GM19025 (cell line): ENCODE data around the gene RNF144A.

ENCODE experiments used
- ATAC-seq: cut with Tn5 transposase; IDR thresholded peaks from one replicate; pipeline ENCODE4 v1.9.1; 2021; ENCODE audit warnings: mild to moderate bottlenecking, low read depth, moderate library complexity; ENCODE audit not compliant: unreplicated experiment

Gene RNF144A

DNA sequence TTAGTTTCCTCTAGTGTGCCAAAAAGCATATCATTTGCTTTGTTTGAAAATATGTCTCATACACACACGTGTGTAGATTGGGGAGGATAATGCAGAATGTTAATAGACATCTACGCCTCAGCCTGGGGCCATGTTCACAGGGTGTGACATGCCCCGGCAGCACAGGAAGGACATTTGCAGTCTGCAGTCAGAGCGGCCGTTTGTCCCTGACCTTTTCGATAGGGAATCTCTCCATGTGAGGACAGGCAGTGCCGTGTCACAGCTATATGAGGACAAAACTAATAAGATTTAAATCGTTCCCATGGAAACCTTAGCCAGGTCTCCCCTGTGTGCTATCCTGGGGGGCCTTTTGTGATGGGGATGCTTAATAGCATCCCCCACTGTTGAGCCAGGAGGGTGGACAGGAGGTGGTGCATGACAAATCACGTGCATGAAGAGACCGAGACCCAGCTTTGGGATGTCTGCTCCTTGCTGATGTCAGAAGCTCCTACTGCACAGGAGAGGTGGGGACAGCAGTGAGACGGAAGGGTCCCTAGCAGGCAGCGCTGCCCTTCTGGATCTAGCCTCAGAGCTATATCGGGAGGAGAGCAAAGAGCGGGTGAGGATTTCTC lies 100.6 kb downstream of the RNF144A start:
- ATAC-seq = no peak

DNA sequence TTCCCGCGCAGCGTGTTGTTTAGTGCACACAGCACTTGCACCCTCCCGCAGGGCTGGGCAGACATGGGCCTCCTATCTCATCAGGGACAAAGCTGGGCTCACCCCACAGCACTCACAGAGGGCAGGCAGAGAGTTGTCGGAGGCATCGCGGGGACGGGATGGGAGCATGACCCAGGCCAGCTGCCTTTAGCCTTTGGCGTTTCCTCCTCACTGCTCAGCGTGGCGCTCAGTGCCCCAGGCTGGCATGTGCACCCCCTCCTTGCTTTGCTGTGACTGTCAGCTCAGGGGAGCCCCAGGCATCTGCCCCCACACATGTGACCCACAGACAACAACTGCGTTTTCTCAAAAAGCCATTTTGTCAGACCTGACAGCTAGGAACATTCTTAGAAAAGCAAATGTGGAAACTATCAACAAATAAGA lies 101.1 kb downstream of the RNF144A start:
- no peak for ATAC-seq

DNA sequence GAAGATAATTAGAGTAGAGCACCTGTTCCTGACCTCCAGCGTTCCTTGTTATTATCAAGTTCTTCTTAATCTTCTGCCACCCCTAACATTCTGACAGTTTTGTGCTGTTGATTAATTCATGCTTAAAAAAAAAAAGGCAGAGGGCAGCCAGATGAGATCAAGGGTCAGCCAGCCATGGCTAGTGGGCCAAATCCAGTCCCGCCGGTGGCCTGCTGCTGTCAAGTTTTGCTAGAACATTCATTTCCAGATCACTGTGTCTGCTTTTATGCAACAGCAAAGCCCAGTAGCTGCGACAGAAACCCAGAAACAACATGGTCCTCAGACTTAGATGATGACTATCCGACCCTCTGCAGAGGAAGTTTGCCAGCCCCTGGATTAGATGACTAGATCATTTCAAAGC lies 101.6 kb downstream of the RNF144A start:
- ATAC-seq = no peak

DNA sequence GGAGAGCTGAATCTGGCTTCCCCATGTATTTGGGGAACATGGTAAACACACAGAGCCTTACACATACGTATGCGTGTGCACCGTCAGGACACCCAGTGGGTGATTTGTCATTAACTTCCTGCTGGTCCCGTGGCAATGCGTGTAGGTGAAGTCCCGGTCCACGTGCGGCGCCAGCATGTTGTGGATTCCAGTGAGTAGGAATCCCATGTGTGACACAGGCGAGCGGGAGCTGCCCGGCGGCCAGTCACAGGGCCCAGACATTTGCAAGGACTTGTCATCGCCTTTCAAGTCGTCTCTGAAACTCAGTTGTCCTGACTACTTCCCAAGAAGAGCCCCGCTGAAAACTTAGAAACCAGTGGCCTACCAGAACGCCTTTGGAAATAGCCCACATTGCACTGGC lies 102.0 kb downstream of the RNF144A start:
- ATAC-seq = no peak

DNA sequence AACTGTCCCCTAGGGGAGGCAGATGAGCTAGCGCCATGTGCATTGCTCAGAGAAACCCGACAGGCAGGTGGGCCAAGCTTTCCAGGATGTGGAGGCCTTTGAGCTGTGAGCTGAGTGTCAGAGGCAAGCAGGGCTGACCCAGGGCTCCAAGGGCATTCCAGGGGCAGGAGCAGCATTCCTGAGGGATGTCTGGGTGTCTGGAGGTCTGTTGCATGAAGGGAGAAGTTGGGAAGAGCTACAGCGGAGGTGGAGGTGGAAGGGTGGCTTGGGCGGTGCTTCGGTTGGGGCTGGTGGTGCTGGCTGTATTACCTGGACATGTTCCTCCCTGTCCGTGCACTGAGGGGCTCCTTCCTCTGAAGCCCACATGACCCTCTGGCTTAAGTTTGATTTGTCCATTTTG lies 102.8 kb downstream of the RNF144A start:
- ATAC-seq = no peak

DNA sequence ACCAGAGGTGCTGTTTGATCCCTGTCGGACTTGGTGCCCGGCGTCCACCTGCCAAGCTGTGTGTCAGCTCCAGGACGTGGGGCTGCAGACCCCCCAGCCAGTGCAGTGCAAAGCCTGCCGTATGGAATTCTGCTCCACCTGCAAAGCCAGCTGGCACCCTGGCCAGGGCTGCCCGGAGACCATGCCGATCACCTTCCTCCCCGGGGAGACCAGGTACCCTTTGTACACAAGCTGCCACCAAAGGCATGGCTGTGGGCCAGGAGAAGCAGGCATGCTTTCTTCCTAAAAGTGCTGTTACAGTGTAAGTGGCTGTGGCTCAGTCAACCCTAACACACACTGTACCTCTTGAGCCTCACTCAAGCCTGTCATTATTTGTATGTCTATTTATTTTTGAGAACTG lies 103.3 kb downstream of the RNF144A start:
- ATAC-seq = no peak

DNA sequence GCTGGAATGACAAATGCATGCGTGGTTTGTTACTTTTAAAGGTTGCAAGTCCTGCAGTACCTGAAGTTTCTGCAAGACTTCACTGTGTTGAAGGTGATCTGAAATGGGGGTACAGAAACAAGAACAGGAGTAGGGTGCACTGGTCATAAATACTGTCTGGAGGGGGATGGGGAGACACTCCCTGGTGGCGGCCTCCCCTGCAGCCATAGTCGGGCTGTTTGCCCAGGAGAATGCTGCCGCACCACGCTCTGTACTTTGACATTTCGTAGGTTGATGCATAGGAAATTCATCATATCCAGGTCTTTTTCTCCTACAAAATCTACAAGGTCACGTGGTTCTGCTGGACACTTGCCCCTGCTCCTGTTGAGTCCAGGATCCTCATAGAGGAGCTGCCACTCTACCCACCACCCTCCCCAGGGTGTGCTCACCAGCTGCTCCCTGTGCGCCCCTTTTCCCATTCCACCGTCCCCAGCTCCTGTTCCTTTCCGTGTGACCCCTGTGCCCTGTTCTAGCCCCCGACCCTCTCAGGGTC lies 103.8 kb downstream of the RNF144A start:
- no peak for ATAC-seq

DNA sequence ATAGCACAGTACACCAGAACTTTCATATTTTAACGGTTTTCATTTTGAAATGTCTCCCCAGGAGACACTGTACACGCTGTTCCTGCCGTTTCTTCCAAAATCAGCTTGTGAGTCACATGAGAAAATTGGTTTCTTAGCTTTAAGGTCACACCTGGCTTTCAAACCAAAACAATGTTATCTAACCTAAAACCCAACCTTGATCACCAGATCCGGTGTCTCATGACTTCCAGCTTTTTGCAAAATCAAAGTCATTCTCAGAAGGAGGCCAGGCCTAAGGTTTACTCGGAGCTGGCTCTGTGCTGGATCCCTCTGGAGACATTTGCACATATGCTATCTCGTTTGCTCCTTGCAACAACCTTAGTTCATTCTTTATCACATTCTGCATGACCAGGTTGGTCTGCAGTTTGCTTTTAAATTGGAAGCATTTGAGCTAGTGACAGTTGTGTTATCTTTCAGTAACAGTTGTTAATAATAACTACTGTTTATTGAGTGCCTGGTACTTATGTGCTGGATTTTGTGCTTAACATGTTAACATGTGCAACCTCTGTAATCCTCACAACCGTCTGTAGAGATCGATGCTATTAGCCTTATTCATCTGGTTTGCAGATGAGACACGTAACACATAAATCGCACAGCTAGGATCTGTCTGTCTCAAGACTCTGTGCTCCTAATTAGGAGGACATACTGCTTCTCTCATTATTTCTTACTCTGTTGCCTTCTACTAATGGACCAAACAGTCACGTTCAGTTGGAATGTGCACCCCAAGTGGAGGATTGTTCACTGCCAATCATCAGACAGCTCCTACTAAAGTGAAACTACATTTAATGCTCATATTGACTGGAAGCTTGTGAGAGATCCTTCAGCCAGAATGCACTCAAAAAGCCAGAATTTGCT lies 105.5 kb downstream of the RNF144A start:
- ATAC-seq = no peak

DNA sequence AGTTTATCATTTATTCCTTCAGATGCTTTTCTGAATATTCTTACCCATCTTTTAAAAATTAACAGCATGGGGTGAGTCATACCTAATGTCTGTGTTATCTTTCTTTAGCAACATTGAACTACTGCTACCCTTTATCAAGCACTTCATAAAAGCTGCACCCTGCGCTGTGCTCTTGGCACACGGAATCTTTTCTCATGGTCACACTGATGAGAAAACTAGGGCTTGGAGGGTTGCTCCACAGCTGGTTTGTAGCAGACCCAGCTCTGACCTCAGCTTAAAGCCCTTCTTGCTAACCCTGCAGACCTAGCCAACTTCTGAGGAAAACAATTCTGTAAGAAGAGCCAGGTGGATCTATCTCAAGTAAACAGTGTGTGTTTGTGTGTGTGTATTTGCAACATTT lies 106.3 kb downstream of the RNF144A start:
- no peak for ATAC-seq

DNA sequence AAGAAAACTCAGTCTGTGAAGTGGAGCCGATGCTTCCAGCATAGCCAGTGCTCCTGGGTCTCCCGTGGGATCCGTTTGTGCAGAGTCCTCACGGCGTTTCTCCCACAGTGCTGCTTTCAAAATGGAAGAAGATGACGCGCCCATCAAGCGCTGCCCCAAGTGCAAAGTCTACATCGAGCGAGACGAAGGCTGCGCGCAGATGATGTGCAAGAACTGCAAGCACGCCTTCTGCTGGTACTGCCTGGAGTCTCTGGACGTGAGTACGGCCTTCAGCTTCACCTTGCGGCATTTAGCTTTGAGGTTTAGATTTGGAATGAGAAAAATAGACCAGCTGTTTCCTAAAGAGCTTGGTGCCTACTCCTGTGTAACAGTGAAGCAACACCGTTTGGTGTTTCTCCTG lies 107.0 kb downstream of the RNF144A start:
- no peak for ATAC-seq

DNA sequence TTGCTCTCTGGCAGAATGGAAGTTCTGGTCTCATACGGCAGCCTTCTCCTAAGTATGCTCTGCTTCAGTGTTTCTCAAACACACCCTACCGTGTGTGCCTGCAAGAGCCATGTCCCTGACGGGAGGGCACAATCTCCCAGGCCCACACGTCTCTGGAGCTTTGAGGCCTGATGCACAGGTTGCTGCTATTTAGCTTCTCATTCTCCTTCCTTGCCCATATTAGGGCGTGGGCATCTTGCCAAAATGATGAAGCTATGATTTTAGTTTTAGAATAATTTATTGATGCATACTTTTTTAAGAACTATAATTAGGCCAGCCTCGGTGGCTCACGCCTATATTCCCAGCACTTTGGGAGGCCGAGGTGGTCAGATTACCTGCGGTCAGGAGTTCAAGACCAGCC lies 107.9 kb downstream of the RNF144A start:
- ATAC-seq = no peak

DNA sequence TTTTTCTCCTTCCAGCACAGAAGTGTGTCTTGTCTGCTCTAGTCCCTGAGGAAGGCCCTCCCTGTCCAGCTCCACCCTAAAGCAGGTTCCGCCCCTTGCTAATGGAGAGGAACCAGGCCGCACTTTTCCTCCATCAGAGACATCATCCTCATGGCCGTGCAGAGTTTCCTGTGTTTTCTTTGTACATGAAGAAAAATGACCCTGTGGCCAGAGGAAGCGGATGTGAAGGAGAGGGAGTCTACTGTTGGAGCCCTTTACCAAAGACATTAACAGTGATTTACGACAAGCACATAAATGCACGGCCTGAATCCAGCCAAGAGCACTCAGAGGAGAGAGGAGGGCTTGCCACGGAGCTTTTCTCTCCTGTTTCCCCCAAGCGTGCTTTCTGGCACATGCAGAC lies 109.5 kb downstream of the RNF144A start:
- no peak for ATAC-seq

DNA sequence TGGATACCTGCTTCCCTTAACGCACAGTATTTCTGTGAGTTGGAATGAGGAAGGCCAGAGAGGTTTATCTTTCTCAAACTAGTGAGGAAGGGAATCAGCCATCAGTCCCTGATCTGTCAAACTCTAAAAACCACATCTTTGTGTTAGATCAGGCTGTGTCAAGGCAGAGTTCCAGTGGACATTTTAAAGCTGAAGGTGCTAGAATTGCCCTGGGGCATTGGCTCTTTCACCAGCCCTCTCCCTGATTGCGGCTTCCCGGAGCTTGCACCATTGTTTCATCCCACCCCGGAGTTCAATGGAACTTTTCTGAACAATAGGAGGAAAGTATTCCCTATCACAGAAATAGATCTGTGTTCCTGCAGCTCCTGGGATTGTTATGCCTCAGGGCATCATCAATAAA lies 110.2 kb downstream of the RNF144A start:
- no peak for ATAC-seq

DNA sequence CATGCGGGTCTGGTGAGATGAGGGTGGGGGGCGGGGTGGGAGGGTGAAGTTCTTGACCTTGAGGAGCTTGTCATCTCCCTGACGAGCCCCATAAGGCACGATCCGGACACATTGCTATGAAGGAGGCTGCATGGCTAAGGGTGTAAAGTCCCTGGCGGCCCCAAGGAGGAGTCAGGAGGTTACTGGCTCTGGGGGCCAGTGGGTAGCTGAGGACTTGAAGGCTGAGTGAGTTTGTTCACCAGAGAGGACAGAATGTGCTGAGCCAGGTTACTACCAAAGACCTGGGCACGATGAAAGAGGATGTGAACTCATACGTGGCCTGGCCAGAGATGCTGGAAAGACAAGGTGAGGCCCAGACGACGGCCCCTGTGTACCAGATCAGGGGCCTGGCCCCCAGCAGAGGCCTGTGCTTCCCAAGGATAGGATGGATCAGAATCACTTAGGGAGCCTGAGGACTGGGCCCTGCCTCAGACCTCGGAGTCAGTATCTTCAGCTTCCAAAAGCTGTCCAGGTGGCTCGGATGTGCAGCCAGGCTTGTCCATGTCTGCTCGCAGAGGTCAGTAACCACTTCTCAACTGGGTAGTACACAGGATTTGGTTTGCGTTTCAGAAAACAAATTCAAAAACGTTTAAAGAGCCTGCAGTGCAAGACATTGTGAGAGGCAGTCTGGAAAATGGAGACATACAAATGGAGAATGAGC lies 110.9 kb downstream of the RNF144A start:
- no peak for ATAC-seq

DNA sequence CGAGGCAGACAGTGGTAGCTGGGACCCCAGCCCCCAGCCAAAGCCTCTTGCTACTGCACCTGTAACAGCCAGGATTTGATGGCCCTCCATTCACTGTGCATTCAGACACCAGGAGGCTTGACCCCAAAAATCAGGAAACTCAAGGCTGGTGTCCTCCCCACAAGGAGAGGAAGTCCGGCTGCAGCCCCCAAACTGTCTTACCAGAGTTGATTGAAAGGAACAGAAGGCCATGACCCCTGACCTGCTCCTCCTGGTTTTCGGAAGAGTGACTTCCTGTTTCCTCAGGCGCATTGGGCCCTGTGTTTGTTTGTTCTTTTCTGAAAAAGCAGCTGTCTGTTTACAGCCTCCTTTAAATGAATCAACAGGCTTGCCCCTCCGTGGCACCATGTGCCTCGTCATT lies 111.6 kb downstream of the RNF144A start:
- no peak for ATAC-seq

DNA sequence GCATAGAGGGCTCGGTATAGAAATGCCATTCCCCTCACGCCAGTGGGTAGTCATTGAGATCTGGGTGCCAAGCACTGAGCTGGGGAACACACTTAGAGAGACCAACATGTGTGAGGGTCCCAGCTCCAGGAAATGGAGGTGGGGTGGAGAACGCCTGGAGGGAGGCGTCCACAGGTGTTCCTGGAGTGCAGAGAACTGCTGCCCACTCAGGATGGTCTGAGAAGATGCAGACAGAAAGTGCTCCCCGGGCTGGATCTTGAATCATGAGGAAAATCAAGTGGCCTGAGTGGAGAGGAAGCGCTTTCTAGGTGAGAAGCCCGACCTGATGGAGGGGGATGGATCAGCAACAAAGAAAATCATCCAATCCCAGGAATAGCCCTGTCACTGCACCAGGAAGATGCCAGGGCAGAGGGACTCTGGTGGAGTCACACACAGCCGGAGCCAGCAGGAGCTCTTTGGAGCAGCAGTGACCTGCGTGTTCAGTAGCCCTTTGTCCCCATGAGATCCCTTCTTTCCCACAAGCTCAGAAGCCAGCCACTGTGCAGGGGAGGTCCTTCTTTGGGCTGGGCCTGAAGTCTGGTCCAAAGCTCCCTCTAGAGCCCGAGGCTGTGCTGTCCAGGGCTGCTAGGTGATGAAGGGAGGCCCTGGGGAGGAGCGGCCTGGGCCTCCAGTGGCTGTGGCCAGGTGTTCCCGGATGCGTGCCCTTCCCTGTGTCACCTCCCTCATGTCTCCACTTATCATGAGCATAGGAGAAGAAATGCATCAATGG lies 112.3 kb downstream of the RNF144A start:
- no peak for ATAC-seq

DNA sequence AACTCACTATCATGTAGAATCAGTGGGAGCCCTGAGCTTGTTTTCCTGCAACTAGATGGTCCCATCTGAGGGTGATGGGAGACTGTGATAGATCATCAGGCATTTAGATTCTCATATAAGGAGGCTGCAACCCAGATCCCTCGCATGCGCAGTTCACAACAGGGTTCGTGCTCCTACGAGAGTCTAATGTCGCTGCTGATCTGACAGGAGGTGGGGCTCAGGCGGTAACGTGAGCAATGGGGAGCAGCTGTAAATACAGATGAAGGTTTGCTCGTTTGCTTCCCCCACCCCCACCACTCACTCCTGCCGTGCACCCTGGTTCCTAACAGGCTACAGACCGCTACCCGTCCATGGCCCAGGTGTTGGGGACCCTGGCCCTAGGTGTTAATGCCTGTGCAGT lies 113.6 kb downstream of the RNF144A start:
- ATAC-seq = no peak

DNA sequence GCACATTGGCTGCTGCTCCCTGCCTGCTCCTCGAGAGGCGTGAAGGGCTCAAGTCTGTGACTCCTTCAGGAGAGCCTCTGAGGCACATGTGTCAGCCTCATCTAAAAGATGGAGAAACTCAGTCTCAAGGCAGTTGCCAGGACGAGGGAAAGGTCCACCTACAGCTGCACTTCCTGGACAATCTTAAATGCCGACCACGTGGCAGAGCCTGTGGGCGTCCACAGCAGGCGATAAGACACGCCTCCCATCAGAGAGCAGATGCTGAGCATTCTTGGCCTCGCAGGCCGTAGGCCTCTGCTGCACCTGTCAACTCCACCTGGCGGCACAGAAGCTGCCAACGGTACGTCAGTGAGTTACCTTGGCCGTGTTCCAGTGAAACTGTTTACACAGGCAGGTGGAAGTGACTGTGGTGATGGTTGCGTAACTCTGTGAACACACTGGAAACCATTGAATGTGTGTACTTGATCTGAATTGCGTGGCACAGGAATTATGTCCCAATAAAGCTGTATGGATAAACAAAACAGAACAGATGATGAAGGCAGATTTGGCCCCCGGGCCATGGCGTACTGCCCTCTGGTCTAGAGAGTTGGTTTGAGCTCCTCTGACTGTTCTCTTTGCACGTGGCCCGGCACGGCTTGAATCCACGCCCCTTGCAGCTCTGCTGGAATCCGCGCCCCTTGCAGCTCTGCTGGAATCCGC lies 114.5 kb downstream of the RNF144A start:
- no peak for ATAC-seq

DNA sequence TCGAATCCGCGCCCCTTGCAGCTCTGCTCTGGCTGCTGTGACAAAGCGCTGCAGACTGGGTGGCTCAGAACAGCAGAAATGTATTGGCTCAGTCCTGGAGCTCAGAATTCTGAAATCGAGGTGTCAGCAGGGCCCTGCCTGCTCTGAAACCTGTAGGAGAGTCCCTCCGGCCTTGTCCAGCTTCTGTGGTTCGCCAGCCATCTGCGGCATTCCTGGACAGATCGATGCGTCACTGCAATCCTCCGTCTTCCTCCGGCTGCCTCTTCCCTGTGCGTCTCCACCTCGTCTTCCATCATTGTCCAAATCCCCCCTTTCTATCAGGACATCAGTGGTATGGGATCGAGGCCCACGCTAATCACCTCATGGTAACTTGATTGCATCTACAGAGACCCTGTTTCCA lies 115.2 kb downstream of the RNF144A start:
- no peak for ATAC-seq
